PC-3 (cell line): ENCODE results near the gene E2F8. TPM values are rescaled to one million over a fixed set of nuclear protein-coding genes. Genes with fewer than 3 reads are reported as not detected.

Experiments used
- ATAC-seq: fragments of 200-7000 bp; cut with Tn5 transposase; 2 replicates; pipeline ENCODE4 v1.9.1; 2020; ENCODE audit warnings: mild to moderate bottlenecking, moderate library complexity
- BruUV-seq: library from RNA; stranded (reverse); fragments of 400-500 nt; replicated peaks from 2 replicates; lab custom pipeline; 2021; lab: Mats Ljungman, UMichigan
- CTCF ChIA-PET: fragments of 300-600 bp; sonication (Branson Sonifier 250); formaldehyde crosslinking; loops from one replicate; lab custom pipeline; 2022; ENCODE audit warnings: antibody characterized with exemption; lab: Charles Lee
- POLR2A ChIA-PET: fragments of 300-600 bp; sonication (Branson Sonifier 250); formaldehyde crosslinking; loops from one replicate; lab custom pipeline; 2022; ENCODE audit warnings: antibody characterized with exemption; ENCODE audit not compliant: unreplicated experiment; lab: Charles Lee
- DNase-seq: peaks from one replicate; pipeline ENCODE4 v3.0.0-alpha.2; 2015
- H2AFZ ChIP-seq: fragments of 300-600 bp; sonication (generic); 2 replicates; pipeline ENCODE4 v1.6.0; 2016; ENCODE audit warnings: antibody characterized with exemption, low read length
- H3F3A ChIP-seq: fragments of 300-600 bp; sonication (generic); one replicate; pipeline ENCODE4 v1.6.0; 2017; ENCODE audit warnings: antibody characterized with exemption, low read length, control low read depth, mild to moderate bottlenecking; ENCODE audit not compliant: unreplicated experiment
- H3K27ac ChIP-seq: fragments of 300-600 bp; sonication (generic); 2 replicates; pipeline ENCODE4 v1.5.1; 2016; ENCODE audit warnings: mild to moderate bottlenecking, low read length
- H3K27me3 ChIP-seq: fragments of 300-600 bp; sonication (generic); 2 replicates; pipeline ENCODE4 v1.6.1; 2016; ENCODE audit warnings: low read length, mixed read lengths
- H3K36me3 ChIP-seq: fragments of 300-600 bp; sonication (generic); 2 replicates; pipeline ENCODE4 v1.6.1; 2016; ENCODE audit warnings: low read depth, mixed run types, low read length, mixed read lengths
- H3K4me1 ChIP-seq: fragments of 300-600 bp; sonication (generic); 2 replicates; pipeline ENCODE4 v1.5.1; 2016; ENCODE audit warnings: low read length; ENCODE audit not compliant: insufficient read depth
- H3K4me2 ChIP-seq: fragments of 300-600 bp; sonication (generic); 2 replicates; pipeline ENCODE4 v1.6.0; 2016; ENCODE audit warnings: low read length
- H3K4me3 ChIP-seq: fragments of 300-600 bp; sonication (generic); 2 replicates; pipeline ENCODE4 v1.5.1; 2016; ENCODE audit warnings: mild to moderate bottlenecking, low read length, mixed read lengths
- H3K79me2 ChIP-seq: fragments of 300-600 bp; sonication (generic); 2 replicates; pipeline ENCODE4 v1.6.1; 2017; ENCODE audit warnings: low read length, mixed read lengths
- H3K9ac ChIP-seq: fragments of 300-600 bp; sonication (generic); 2 replicates; pipeline ENCODE4 v1.6.0; 2016; ENCODE audit warnings: mild to moderate bottlenecking, low read length
- H3K9me2 ChIP-seq: fragments of 300-600 bp; sonication (generic); replicated peaks from 2 replicates; pipeline ENCODE4 v1.6.1; 2016; ENCODE audit warnings: mixed run types, low read length, mixed read lengths
- H3K9me3 ChIP-seq: fragments of 300-600 bp; sonication (generic); 2 replicates; pipeline ENCODE4 v1.6.1; 2016; ENCODE audit warnings: low read length, mixed read lengths
- H4K20me1 ChIP-seq: fragments of 300-600 bp; sonication (generic); 2 replicates; pipeline ENCODE4 v1.6.1; 2016; ENCODE audit warnings: low read length, mixed read lengths
- CTCF ChIP-seq: fragments of 300-600 bp; sonication (generic); conservative IDR thresholded peaks from 2 replicates; pipeline ENCODE4 v1.5.1; 2017; ENCODE audit warnings: antibody characterized with exemption, low read depth, mild to moderate bottlenecking, low read length
- EZH2 ChIP-seq: fragments of 300-600 bp; sonication (generic); IDR thresholded peaks from one replicate; pipeline ENCODE4 v1.6.1; 2017; ENCODE audit warnings: antibody characterized with exemption, mild to moderate bottlenecking, low read length; ENCODE audit not compliant: unreplicated experiment
- EZH2phosphoT487 ChIP-seq: fragments of 300-600 bp; sonication (generic); IDR thresholded peaks from 2 replicates; pipeline ENCODE4 v1.6.1; 2018; ENCODE audit warnings: mild to moderate bottlenecking, antibody characterized with exemption, low read length, borderline replicate concordance
- intact Hi-C: fragments of 100-400 bp; cut with micrococcal nuclease; formaldehyde crosslinking; loops from 2 replicates; pipeline ENCODE4 v1.9.0; 2023
- total RNA-seq: library from RNA; depleted of rRNA; stranded (reverse); fragments of >200 nt; gene quantifications from 2 replicates; pipeline ENCODE4 v1.2.3, GENCODE V29; 2014

Gene E2F8
- total RNA-seq, 1 experiment from 2014 or later: 11.9 TPM

DNA sequence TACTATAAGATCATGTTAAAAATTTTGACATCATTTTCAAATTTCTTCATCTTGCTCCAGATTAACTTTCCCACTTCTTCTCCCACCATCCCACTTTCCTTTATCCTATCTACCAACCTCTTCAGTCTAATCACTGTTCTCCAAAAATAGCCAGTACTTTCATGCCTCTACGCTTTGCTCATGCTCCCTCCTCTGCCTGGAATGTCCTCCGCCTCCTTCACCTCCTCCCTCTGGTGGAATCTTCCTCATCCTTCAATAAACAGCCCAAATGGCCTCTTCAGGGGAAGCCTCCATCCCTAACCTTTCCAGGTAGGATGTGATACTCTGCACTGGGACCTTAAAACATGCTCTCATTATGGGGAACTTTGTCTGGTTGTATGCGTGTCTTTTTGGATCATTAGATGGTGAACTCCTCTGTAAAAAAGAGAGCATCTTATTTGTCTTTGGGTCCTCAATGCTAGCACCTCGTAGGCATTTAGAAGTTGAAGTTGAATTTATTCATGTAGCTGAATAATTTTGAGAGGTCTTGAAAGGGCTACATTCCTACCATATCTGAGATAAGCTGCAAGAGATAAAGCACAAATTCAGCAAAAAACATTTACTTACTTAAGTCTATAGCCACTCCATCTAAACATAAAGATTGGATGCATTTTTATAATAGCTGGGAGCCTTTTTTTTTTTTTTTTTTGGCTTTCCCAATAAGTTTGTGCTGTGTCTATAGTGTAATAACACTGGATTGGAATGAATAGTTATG is 31.0 kb downstream of the E2F8 start:
- H3K36me3 ChIP-seq: no peaks in the 10 kb centered on the region
- H3F3A ChIP-seq: no peaks in the 10 kb centered on the region
- POLR2A ChIA-PET: no interaction called here
- no peak overlapping the region for H2AFZ ChIP-seq
- no peak for ATAC-seq
- H3K4me3 ChIP-seq: no peak overlapping the region
- BruUV-seq: no TSS peak
- H4K20me1 ChIP-seq: no peaks in the 10 kb centered on the region
- no peak for DNase-seq
- no peaks in the 10 kb centered on the region for H3K79me2 ChIP-seq
- H3K27ac ChIP-seq: no peak overlapping the region
- H3K9me3 ChIP-seq: no peaks in the 10 kb centered on the region
- H3K27me3 ChIP-seq: peaks cover 10% of the 10 kb centered on the region
- H3K4me1 ChIP-seq: no peaks in the 10 kb centered on the region
- no peak overlapping the region for H3K4me2 ChIP-seq
- no peak overlapping the region for H3K9ac ChIP-seq
- no peak for TF ChIP-seq EZH2
- no peak for TF ChIP-seq EZH2phosphoT487
- no peak for TF ChIP-seq CTCF
- no peaks in the 10 kb centered on the region for H3K9me2 ChIP-seq
- intact Hi-C loops: no loop called here
- CTCF ChIA-PET: interaction anchor here (0.7 kb wide), 1 partner anchor 335 kb away, joined by 4 read pairs; no protein-coding TSS in a partner anchor

DNA sequence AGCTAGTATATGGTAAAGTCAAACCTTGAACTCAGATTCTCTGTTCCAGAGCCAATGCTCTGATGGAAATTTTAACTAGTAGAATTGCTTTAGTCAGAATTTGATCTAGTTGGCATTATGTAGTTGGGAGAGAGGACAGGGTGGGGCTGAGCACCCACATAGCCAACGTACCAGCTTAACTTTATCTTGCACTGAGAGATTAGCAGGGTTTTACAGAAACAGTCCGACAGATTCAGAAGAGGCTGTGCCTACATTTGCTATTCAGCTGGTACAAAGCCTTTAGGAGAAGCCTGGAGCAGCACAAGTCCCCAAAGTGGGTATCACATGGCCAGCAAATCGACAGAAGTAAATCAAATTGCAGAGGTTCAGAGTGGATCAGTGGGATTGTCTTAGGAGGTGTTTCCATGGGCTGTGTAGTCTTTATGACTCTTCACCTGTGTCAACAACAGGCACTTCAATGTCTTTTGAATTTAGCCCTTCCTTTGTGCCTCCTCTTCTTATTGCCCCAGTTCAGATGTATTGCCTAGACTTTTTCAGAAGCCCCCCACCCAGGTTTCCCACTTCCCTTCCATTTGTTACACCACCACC is 31.7 kb downstream of the E2F8 start:
- Histone ChIP-seq H3K79me2 (no peaks in the 10 kb centered on the region), H3K4me1 (no peaks in the 10 kb centered on the region), H4K20me1 (no peaks in the 10 kb centered on the region), H3K27me3 (peaks cover 10% of the 10 kb centered on the region), H3K36me3 (no peaks in the 10 kb centered on the region), H3K9me2 (no peaks in the 10 kb centered on the region), H3K9ac (no peak overlapping the region), H2AFZ (no peak overlapping the region), H3K27ac (no peak overlapping the region), H3F3A (no peaks in the 10 kb centered on the region), H3K4me2 (no peak overlapping the region), H3K4me3 (no peak overlapping the region), H3K9me3 (no peaks in the 10 kb centered on the region)
- no peak for TF ChIP-seq CTCF
- TF ChIP-seq EZH2phosphoT487: no peak
- no peak for TF ChIP-seq EZH2
- no peak for DNase-seq
- intact Hi-C loops: no loop called here
- CTCF ChIA-PET: no interaction called here
- POLR2A ChIA-PET: no interaction called here
- no peak for ATAC-seq
- no TSS peak for BruUV-seq

GRCh38 chr11:19208181-19208580 is 32.6 kb downstream of the E2F8 start:
- Histone ChIP-seq H3K4me2 (no peak overlapping the region), H3K36me3 (no peaks in the 10 kb centered on the region), H3K27me3 (peaks cover 10% of the 10 kb centered on the region), H3K79me2 (no peaks in the 10 kb centered on the region), H3K4me1 (no peaks in the 10 kb centered on the region), H4K20me1 (no peaks in the 10 kb centered on the region), H2AFZ (no peak overlapping the region), H3F3A (no peaks in the 10 kb centered on the region), H3K9ac (no peak overlapping the region), H3K9me2 (no peaks in the 10 kb centered on the region), H3K4me3 (no peak overlapping the region), H3K27ac (no peak overlapping the region), H3K9me3 (no peaks in the 10 kb centered on the region)
- ATAC-seq (no peak), DNase-seq (no peak)
- intact Hi-C loops: no loop called here
- ChIA-PET CTCF (no interaction called here), POLR2A (no interaction called here)
- no peak for TF ChIP-seq EZH2
- no peak for TF ChIP-seq EZH2phosphoT487
- no peak for TF ChIP-seq CTCF
- no TSS peak for BruUV-seq
